GM19035 (cell line): ENCODE measurements around the gene DUSP9.

ENCODE experiments used
- ATAC-seq: cut with Tn5 transposase; IDR thresholded peaks from one replicate; pipeline ENCODE4 v1.9.1; 2021; ENCODE audit not compliant: unreplicated experiment

Gene DUSP9

DNA sequence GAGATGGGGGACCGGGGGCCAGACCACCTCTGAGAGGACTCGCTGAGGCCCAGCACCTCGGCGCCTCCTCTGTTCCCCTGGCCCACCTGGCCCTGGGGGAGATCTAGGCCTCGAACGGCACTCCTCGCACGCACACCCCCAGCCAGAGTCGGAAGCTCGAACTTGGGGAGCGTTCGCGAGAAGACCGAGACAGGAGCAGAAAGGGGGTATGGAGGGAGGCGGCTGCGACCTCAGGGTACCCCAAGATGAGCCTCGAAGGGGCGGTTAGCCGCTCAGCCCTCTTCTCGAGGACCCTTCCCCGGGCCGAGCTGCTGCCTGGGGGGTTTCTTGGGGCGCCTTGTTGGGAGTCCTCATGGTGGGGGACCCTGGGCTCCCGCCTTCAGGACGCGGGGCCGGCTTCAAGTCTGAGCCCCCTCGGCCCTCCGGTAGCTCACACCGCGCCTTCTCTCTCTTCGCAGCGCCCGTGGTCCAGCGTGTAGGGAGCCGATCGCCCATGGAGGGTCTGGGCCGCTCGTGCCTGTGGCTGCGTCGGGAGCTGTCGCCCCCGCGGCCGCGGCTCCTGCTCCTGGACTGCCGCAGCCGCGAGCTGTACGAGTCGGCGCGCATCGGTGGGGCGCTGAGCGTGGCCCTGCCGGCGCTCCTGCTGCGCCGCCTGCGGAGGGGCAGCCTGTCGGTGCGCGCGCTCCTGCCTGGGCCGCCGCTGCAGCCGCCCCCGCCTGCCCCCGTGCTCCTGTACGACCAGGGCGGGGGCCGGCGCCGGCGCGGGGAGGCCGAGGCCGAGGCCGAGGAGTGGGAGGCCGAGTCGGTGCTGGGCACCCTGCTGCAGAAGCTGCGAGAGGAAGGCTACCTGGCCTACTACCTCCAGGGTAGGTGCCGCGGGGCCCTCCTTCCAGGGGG is 706 bp downstream of the DUSP9 start:
- ATAC-seq, result no peak

DNA sequence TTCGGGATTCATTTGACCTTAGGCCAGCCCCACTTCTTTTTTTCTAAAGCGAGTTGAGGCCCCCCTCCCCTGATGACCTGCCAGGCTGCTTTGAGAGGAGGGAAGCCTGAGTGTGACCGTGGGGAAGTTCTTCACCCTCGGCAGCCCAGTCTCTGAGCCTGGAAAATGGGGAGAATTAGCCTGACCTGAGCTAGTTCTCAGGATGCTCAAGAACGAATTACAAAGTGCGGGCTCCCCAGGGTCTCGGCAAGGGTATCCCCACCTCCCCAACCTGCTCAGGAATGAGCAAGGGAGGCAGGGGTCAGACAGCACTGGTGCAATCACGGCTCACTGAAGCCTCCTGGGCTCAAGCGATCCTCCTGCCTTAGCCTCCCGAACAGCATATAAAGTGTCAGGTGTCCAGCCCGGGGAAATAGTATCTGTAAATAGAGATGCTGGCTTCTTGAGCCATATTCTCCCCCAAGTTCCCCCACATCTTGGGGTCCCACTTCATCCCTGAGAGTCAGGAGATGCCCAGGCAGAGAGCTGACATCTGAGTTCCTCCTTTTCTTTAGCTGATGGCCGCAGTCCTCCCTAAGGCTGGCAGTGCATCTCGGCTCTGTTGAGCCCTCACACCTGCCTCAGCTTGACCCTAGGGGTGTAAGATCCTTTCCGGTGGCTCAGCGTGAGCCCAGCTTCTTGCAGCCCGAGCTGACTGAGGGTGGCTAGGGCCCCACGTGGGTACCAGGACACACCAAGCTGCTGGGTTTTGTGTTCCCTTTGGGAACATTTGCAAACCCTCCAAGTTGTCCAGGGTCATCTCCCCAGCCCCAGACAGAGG is 1.6 kb downstream of the DUSP9 start:
- ATAC-seq, result no peak

DNA sequence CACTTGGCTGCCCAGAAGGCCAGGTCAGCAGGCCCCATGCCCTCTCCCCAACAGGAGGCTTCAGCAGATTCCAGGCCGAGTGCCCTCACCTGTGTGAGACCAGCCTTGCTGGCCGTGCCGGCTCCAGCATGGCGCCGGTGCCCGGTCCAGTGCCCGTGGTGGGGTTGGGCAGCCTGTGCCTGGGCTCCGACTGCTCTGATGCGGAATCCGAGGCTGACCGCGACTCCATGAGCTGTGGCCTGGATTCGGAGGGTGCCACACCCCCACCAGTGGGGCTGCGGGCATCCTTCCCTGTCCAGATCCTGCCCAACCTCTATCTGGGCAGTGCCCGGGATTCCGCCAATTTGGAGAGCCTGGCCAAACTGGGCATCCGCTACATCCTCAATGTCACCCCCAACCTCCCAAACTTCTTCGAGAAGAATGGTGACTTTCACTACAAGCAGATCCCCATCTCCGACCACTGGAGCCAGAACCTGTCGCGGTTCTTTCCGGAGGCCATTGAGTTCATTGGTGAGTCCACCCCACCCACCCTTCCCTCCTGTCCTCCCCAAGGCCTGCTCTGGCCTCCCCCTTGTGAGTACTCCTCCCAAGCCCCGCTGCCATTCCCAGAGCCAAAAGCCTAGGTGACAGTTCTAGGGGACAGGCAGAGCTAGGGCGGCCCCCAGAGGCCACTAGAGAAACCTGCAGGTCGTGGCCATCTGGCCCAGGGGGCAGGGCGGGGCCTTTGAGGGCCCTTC is 2.3 kb downstream of the DUSP9 start:
- no peak for ATAC-seq

DNA sequence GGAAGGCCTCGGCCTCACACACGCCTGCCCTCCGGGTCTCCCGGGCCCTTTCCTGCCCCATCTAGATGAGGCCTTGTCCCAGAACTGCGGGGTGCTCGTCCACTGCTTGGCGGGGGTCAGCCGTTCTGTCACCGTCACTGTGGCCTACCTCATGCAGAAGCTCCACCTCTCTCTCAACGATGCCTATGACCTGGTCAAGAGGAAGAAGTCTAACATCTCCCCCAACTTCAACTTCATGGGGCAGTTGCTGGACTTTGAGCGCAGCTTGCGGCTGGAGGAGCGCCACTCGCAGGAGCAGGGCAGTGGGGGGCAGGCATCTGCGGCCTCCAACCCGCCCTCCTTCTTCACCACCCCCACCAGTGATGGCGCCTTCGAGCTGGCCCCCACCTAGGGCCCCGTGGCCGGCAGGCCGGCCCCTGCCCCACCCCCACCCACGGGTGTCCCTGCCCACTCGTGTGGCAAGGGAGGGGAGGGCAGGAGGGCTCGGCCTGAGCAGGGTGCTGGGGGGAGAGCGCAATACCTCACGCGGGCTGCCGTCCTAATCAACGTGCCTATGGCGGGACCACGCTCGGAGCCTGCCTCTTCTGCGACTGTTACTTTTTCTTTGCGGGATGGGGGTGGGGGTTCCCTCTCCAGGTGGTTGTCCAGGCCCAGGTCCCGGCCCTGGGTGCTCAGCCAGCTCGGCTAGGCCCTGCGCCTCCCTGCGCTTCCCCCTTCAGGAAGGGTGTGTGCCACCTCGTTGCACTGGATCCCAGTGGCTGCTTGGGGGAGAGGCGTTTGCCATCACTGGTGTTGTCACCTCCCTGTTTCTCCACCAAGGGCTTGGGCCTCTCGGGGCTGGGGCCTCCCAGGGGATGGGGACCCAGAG is 3.1 kb downstream of the DUSP9 start:
- no peak for ATAC-seq

DNA sequence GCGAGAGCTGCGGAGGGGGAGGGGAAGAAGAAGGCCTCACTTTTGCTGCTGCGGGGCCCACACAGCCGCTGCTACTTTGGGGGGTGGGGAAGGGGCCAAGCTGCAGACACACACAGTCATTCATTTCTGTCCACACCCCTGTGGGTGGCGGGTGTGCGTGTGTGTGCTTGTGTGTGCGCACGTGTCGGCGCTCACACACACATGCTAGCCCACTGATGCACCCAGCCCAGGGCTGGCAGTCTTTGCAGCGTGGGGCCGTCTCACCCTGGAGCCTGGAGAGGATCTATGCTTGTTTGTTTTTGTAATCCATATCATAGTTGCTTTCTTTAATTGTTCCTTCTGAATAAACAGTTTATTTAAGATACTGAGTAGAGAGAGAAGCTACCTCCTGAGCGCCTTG is 4.0 kb downstream of the DUSP9 start:
- ATAC-seq, result no peak

DNA sequence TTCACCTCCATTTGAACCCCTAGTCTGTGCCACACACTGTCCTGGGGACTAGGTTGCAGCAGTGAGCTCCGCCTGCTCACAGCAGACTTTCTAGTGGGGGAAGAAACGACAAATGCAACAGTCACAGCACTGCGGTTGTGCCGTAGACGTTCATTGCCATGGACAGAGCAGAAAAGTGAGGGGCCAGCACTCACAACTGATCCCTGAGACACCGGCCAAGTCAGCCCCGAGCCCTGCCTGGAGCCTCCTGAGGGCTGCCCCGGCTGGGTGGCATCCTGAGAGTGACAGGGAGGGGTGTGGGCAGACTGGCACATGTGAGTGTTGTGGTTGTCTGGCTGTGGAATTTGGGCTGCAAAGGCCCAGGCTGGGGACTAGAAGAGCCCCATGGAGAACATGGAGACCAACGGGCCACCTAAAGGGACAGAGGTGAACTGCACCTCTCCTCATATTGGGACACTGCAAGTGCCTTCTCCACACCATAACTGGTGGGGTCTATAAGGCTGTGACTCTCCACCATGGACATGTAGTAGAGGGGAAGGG is 4.6 kb downstream of the DUSP9 start:
- no peak for ATAC-seq

DNA sequence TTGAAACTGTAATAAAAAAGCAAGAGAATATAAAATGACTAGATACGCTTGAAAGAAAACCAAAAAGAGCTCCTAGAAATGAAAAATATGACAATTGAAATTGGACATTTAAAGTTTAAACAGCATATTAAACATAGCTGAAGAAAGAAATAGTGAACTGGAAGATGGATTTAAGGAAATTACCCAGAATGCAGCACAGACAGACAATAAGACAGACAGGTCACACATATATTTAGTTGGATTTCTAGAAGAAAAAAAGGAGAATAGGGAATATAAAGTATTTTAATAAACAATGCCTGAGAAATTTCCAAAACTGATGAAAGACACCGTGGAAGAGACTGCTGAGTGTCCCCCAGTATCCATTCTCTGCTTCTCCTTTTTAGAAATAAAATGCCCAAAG is 6.6 kb downstream of the DUSP9 start:
- no peak for ATAC-seq

DNA sequence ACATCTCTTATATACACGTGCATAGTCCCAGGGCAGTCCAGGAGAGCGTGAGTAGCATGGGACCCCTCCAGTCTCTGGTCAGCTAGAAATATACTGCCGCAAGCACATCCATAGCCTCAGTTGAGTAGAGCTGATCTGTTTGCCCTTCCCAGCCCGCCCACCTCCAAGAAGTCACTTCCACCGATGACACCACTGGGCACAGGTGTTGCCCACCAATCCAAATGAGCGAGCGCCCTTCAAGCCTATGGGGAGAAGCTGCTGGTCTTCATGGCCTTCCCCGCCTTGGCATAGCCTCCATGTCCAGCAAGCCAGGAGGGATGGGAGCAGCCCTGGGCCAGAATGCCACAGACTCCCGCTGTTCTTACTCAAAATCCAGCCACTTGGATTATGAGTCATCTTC is 10.2 kb downstream of the DUSP9 start:
- no peak for ATAC-seq

DNA sequence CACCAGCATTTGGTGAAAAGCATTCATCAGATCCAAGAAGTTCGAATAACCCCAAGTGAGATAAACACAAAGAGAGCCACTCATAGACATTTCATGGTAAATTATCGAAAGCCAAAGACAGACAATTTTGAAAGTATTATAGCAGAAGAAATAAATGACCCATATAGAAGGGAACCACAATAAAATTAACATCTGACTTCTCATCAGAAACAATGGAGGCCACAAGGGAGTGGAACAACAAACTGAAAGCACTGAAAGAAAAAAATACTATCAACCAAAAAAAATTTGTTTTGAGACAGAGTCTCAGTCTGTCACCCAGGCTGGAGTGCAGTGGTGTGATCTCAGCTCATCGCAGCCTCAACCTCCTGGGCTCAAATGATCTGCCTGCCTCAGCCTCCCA is 12.3 kb downstream of the DUSP9 start:
- no peak for ATAC-seq

DNA sequence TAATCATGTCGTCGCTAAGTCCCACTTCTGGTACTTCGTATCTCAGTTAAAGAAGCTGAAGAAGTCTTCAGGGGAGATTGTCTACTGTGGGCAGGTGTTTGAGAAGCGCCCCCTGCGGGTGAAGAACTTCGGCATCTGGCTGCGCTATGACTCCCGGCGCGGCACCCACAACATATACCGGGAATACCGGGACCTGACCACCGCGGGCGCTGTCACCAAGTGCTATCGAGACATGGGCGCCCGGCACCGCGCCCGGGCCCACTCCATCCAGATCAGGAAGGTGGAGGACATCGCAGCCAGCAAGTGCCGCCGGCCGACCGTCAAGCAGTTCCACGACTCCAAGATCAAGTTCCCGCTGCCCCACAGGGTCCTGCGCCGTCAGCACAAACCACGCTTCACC is 15.3 kb downstream of the DUSP9 start:
- ATAC-seq, result no peak

DNA sequence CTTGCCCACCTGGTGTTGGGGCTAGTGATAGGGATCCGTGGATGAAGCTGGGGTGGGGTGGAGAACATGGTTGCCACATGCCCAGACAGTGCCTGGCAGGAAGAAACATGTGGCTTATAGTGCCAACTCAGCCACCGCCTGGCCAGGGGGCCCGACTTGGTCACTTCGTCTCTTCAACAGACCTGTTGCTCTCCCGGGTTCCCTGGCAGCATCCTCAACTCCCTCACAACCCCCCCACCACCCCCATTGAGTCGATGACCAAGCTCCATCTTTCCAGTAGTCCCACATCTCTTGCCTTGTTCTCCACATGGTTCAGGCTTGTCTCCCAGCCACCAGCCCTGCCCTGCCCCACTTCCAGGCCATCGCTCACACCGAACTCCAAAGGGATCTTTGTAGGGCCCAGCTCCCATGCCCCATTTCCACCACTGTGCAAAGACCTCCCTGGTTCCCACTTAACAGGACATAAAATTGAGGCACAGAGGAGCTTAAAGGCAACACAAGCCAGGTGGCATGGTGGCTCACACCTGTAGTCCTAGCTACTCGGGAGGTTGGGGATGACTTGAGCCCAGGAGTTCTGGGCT is 18.8 kb downstream of the DUSP9 start:
- ATAC-seq, result no peak

DNA sequence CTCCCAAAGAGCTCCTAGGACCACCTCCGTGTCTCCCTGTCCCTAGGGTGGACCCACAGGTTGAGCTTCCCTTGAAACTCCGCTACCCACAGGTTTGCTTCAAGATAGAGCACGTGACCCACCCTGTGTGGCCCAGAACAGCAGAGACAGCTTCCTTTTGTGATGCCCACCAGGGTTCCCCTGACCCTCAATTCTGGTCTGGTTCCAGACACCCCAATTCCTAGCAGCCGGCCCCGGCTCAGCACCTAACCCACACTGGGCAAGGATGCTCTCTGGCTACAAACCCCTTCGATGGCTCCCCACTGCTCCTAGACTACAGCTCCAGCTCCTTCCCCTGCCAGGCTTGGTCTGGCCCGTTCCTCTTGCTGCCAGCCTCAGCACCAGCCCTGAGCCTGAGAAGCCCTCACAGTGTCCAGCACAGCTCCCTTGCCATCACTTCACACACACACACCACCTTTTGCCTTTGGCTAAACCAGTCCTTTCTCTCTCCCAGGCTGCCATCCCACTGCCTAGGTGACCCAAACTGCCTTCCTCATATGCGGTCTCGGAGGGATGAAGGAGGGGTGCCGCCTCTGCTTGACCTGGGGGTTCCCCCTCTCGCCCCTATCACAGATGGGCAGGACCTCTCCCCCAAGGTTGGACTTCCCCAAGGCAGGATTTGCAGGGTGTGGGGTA is 20.4 kb downstream of the DUSP9 start:
- ATAC-seq, result no peak

DNA sequence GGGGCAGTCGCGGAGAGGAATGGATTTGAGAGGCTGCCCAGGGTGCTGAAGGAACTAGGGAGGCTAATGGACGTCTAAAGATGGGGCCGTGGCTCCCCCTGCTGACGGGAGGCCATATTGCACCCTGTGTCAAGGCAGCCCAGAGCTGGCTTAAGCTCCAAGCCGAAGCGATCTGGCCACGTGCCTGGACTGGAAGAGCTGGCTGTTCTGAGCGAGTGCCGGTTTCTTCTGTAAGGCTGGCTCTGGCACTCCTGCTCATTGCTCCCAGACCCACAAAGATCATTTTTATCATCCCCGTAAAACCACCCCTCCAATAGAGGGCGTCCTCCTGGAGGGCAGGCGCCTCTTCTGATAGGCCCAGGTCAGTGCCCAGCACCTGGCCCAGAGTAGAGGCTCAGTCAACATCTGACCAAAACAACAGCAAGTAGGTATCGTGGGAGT is 21.0 kb downstream of the DUSP9 start:
- peak; percentile 68 for ATAC-seq

DNA sequence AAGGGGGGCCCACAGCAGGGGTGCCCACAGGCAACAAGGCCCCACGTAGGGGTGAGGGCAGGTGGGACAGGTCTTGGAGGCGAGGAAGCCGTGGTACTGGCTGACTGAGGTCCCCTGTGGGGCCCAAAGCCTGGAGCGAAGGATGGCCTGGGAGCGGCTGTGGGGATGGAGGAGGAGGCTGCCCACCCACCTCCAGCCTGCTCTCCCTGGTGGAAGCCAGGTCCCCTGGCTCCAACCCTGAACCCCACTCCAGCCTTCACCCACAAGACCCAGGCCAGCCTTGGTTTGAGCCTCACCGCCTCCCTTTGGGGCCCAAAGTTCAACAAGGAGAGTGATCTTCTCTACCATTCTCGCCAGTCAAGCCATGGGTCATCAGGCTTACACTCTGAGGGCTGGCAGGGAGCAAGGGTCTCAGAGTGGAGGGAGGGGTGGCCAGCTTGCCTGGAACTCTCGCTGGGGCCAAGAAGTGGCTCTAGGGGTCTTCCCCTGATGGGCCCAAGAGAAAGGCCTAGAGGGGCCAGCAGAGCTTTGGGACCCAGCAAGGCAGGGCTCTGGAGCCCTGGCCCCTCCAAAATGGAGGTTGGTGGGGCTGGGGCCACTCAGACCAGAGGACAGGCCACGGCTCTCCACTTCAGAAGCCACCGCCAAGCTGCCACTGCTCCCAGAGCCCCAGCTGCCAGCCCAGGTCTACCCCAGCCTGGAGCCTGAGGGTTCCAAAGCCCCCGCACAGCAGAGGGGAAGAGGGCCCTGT is 21.6 kb downstream of the DUSP9 start:
- no peak for ATAC-seq

DNA sequence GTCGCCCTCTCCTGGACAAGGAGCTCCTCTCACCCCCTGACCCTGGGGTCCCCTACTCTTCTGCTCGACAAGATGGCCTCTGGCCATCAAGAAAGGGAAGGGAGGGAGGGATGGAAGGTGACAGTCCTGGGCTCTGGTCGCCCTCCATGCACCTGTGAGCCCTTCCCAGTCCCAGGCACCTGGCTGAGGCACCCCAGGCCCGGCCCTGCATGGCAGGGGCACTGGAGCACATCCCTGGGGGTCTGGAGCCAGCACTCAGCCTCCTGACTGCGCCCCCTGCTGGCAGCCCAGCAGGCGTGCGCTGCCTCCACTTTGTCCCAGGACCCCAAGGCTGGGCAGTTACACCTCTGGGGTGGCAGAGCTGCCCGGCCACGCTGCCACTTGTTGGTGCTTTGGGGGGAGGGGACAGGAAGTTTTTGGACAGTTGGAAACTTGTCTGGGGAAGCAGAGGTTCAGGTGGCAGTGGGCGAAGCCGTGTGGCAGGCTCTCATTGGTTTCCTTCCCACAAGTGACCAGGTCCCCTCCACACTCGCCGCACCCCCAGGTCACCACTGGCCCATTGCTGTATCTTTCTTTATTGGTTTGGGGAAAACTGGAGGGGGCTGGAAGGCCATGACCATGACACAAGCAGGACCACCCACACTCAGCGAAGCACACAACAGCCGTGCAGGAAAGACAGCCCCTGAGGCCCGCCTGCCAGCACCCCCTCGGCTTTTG is 22.3 kb downstream of the DUSP9 start:
- ATAC-seq, result no peak

DNA sequence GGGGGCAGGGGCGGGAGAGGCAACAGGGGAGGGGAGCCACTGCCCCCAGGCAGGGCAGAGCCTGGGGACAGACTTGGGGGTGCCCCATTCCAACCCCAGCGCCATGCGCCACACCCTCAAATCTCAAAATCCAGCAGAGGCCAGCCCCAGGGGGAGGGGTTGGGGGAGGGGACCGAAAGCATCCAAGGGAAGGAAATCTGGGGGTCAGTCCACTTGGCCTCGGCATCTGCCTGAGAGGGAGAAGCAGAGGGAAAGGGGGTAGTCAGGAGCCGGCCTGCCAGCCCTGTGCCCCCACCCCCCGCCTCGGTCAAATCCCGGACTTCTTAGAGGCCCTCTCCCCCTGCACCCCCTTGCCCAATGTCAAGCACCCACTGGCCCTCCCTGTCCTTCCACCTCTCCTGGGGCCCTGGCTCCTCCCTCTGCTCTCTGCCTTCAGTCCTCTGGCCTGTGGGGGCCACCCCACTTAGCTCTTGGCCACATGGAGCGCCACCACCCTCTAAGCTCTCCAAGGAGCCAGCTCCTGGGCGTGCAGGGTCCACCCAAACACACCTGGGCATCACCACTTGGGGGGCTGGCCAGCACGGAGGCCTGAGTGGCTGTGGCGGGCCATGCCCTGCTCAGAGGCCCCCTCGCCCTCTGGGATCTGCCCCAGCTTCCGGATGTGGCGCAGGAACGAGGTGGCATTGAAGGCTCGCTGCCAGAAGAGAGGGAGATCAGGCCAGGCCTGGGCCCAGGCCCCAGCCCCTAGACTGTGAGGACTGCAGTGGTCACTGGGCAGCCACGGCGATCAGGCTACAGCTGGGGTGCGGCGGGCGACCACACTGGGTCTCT is 23.1 kb downstream of the DUSP9 start:
- no peak for ATAC-seq
